ENCODE measurements around the gene DCC.

DCC gene

GRCh38 chr18:52504589-52504988 lies 164.6 kb downstream of the DCC start:
- DNase-seq, result no peak

DNA sequence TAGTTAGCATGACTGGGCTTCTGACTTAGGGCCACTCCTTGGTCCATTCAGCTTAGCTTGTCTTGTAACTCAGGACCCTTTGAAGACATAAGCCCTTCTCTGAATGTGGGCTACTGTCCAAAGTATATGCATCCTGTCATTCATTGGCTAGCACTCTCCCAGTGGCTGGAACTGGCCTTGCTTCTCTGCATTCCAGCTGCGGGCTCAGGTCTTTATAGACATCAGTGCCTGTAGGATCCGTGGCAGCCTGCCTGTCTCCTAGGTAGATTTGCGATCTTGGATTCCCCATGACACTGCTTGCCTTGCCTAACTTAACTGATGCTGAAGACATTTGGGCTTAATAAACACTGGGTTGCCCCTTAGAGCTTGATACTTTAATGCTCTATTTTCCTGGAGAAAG lies 170.1 kb downstream of the DCC start:
- DNase-seq, result no peak

GRCh38 chr18:52518086-52518485 lies 178.1 kb downstream of the DCC start:
- no peak for DNase-seq

- no peak for DNase-seq
These were observed 179.0 kb downstream of the DCC start for GRCh38 chr18:52519021-52519420.

- DNase-seq, result no peak
These were observed 183.6 kb downstream of the DCC start for GRCh38 chr18:52523566-52523965.

DNA sequence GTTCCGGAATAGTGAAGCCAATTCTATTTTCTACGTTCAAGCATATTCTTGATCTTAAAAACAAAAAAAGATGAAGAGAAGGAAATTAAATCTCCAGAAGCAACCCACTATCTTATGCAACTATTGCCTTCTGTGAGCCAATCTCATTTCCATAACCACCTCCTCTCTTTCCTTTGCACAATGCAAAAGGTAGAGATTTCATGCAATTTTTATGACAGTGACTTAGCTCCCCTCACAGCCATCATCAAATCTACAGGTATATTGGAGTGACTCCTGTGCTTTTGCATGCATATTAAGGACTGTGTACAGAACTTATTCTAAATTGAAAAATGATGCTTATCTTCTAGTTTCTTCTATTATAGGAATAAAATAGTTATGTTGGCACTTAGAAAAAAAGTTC lies 191.8 kb downstream of the DCC start:
- no peak for DNase-seq

DNA sequence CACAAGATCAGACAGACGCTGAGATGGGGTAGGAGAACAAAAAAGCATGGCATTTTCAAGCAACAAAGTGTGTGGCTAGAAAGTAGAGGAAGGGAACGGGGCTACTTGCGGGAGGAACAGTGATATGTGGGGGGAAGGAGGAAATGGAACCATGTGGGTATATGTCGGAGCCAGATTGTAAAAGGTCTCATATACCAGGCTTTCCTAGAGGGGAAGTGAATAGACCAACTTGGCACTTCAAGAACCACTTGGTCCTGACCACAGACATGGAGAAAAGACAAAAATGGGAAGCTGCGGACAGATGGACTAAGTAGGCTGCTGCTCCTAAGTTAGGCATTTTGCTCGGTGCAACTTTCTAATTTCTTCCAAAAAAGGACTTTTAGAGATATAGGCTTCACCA lies 196.0 kb downstream of the DCC start:
- no peak for DNase-seq

DNA sequence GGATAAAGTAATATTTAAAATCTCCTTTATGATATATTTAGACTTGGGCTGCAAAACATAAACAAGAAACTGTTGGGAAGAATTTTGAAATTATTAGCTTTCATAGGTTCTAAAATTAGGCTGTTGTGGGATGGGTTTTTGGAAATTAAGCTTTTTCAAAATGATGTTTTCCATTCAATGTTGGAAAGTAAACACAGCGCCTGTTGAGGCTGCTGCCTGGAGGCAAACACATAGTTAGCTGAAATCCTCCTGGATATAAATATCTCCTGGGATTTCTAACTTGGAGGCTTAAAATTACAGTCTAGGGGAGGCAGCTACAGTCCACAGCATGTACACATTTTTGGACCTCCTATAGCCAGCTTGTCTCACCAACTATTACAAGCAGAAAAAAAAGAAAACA lies 197.3 kb downstream of the DCC start:
- no peak for DNase-seq

GRCh38 chr18:52541056-52541455 lies 201.1 kb downstream of the DCC start:
- no peak for DNase-seq

- DNase-seq, result no peak
These were observed 204.1 kb downstream of the DCC start for GRCh38 chr18:52544086-52544485.

- no peak for DNase-seq
These were observed 206.8 kb downstream of the DCC start for GRCh38 chr18:52546686-52547346.

DNA sequence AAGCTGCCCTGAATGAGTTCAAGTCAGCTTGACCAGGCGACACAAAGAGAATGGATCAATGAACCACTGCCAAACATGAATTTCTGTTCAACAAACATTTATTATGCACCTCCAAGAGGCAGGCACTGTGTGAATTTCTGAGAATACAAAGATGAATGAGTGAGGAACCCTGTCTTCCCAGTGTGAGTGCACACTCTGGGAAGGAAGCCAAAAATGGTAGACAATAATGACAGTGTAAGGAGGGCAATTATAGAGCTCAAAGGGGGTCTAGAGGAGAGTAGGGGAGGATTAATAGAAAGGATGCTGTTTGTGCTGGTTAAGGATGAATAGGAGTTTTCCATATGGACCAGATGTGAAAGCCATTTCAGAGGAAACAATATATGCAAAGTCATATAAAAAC lies 213.4 kb downstream of the DCC start:
- DNase-seq, result no peak

DNA sequence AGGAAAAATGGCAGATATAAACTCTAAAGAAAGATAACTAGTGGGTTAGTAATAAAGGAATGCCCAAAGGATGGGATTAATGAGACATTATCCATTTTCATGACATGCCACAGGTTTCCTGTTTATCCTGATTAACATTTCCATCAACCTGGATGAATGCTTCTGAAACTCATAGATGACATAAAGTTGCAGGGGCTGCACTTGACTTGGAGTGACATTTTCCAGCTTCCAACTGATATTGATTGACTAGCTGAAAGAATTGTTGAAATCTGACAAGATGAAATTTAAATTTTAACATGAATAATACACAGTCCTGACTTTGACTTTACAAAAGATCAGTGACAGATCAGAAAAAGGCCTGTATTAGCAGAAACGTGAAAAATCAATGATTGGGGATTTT lies 214.2 kb downstream of the DCC start:
- no peak for DNase-seq

GRCh38 chr18:52567360-52567759 lies 227.4 kb downstream of the DCC start:
- no peak for DNase-seq

DNA sequence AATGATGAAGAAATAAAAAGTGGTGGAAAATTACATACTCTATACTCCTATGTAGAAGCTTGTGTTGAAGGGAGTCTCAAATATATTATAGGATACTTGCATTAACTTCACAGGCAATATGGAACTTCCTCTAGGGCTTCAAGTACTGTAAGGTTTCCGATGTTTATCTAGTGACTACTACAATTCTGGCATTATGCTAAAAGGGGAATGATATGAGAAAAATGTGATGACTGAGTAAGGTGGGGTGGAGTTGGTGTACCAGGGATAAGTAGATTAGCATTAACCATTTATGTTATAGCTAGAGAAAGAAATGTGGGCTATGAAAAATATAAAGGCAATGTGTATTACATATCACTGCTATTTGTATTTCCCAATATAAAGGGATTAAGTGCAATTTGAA lies 229.5 kb downstream of the DCC start:
- no peak for DNase-seq

DNA sequence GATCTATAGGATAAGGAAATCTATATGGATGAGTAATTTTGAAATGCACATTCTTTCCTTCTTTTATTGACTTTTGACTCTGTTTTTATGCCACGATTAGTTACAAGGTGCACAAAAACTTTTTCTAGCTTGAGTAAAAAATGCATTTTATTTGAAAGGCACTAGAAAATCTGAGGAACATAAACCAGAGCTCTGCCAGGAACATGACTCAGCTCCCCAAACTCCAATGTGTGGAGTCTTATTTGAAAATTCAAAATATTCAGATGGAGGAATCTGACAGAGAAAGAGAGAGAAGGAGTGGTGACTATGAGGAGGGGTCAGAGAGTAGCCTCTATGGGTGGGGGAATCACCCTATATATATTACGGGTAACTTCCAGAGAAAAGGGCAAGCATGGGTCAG lies 231.0 kb downstream of the DCC start:
- DNase-seq, result no peak

DNA sequence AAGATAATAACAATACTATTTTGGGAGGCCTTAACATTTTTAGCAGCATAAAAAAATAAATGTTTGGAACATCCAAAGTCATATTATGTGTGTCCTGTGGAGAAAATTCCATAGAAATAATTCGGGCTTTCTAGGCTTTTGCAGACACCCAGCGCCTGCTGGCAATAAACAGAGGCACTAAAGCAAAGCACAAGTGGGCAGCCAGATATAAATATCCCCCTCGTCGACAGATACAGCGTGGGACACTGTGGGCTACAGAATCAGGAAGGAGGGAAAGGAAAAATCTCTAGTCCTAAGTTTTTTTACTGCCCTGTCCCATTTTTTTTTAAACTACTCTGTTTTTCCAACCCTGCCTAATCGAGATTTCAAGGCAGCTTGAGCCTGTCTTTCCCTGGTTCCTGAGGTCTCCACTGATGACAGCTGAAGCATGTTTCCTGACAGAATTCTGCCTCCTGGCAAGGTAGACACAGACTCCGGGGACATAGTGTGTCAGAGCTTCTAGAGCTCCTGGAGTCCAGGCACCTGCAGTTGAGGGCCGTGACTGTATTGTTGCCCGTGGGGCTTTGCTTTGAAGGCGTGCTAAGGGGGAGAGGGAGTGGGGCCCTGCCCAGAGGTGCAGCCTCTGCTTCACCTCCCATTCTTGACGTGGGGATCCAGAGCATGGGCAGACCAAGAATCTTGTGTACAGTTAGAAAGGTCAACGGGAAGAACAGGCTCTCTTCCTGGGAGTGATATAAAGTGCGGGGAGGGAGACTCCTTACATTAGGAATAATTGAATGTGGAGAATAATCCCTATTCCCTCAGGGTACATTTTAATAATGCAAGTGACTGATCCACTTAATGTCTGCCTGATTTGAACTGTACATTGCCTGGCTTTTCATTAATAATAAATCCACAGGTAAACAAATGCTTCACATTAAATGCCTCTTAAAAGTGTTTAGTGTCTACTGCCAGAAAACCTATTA lies 232.3 kb downstream of the DCC start:
- no peak for DNase-seq

DNA sequence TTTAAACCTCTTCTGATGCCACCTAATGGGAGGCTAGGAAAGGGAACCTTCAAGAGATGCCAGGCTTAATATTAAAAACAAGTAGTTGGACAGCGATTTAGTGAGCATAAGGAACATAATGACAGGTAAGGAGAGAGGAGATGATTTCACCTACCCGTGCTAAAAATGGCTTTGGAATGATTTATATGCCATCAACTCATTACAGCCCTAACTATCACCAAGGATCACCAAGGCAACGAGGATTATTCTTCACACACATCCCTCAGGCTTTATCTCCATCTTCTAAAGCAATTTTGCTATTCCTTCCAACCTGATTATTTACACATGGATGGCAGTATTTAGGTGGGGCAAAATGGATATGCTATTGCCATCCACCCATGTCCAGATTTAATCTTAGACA lies 237.8 kb downstream of the DCC start:
- DNase-seq, result no peak

DNA sequence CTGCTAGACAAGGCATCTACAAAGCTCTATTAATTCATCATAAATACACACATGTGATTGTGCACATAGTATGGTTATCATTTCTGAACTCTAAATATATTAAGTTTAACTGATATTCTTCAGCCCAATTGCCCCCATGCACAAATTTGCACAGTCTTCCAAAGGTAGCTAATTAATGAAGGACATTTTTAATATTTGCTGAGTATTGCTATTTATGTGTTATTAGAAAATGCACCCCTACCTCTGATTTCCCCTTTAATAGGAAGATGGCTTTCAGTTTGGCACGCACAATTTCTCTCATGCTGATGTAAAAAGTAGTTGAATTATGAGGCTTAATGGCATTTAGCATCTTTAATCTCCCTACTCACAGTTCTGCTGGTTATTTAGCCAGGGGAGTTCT lies 242.1 kb downstream of the DCC start:
- DNase-seq, result no peak

DNA sequence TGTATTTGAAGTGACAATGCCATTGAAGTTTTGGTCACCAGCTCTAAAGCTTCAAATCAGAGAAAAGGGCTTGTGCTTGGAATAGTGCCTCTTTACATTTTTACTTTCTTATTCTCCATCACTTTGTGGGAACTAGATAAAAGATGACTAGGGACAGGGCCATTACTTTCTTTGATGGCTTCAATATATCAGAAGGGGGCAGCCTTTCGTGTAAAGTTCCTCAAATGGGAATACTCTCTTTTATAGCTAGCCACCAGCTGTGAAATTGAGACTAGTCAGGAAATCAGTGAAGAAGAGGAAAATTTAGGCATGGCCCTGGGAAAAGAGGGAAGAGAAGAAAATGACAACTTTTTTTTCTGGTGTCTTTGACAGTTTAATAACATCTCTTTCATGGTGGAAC lies 242.5 kb downstream of the DCC start:
- DNase-seq, result no peak

- no peak for DNase-seq
These were observed 248.9 kb downstream of the DCC start for GRCh38 chr18:52588931-52589330.

- DNase-seq, result no peak
These were observed 256.9 kb downstream of the DCC start for GRCh38 chr18:52596748-52597435.

DNA sequence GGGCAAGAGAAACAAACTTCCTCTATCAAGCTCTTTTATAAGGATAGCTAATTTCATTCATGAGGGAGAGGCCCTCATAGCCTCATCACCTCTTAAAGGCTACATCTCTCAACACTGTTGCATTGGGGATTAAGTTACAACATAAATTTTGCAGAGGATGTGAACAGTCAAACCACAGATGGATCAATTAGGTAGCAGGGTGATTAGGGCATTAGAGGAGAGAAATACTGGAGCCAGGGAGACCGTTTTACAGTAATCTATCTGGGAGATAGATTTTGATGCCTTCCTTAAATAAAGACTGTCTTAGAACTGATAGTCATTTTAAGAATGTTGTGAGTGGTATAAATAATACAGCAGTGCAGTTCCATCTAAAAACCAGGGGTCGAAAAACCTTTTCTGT lies 258.9 kb downstream of the DCC start:
- DNase-seq, result no peak

GRCh38 chr18:52602820-52603219 lies 262.8 kb downstream of the DCC start:
- DNase-seq, result no peak

Data from stimulated activated CD4-positive, alpha-beta T cell treated with anti-CD3 and anti-CD28 coated beads, Interleukin-15, amount 100 ng/mL, for 24 hours (primary cell).